Measurements from ENCODE around the gene CACNA1C.

The CACNA1C gene

DNA sequence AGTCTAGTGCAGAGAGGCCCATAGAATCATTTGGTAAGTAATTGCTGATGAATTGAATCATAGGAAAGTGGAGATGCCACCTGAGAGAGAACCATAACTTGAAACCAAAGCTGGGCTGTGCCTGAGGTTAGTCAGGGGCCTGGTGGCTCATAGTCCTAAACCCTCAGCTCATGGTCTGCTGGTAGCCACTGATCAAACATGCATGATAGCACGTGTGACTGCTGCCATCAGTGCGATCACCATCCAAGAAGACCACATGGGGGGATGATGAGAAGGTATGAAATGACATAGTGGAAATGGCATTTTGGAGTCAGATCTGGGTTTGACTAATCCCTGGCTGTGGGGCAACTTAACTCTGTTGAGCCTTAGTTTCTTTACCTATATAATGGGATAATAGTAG is 190.5 kb downstream of the CACNA1C start:
- TF ChIP-seq, protein P1, sequence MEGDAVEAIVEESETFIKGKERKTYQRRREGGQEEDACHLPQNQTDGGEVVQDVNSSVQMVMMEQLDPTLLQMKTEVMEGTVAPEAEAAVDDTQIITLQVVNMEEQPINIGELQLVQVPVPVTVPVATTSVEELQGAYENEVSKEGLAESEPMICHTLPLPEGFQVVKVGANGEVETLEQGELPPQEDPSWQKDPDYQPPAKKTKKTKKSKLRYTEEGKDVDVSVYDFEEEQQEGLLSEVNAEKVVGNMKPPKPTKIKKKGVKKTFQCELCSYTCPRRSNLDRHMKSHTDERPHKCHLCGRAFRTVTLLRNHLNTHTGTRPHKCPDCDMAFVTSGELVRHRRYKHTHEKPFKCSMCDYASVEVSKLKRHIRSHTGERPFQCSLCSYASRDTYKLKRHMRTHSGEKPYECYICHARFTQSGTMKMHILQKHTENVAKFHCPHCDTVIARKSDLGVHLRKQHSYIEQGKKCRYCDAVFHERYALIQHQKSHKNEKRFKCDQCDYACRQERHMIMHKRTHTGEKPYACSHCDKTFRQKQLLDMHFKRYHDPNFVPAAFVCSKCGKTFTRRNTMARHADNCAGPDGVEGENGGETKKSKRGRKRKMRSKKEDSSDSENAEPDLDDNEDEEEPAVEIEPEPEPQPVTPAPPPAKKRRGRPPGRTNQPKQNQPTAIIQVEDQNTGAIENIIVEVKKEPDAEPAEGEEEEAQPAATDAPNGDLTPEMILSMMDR (IDR thresholded peaks at IDR 0.05; ENCODE audit: extremely low read depth, missing control alignments), result no peak
- DNase-seq (ENCODE audit: low spot score), result no peak

GRCh38 chr12:2244013-2244861 is 191.4 kb downstream of the CACNA1C start:
- no peak for DNase-seq (ENCODE audit: low spot score)

GRCh38 chr12:2246358-2246757 is 193.6 kb downstream of the CACNA1C start:
- no peak for DNase-seq (ENCODE audit: low spot score)
- TF ChIP-seq, protein P1 (IDR thresholded peaks at IDR 0.05; ENCODE audit: extremely low read depth, missing control alignments), result no peak

More at GRCh38 chr12:2244013-2244861, 191.4 kb downstream of the CACNA1C start:
- TF ChIP-seq, protein P1 (IDR thresholded peaks at IDR 0.05; ENCODE audit: extremely low read depth, missing control alignments), result no peak

- TF ChIP-seq, protein P1 (IDR thresholded peaks at IDR 0.05; ENCODE audit: extremely low read depth, missing control alignments), result no peak
- DNase-seq (ENCODE audit: low spot score), result no peak
Measured at GRCh38 chr12:2247120-2247519, 194.3 kb downstream of the CACNA1C start.

DNA sequence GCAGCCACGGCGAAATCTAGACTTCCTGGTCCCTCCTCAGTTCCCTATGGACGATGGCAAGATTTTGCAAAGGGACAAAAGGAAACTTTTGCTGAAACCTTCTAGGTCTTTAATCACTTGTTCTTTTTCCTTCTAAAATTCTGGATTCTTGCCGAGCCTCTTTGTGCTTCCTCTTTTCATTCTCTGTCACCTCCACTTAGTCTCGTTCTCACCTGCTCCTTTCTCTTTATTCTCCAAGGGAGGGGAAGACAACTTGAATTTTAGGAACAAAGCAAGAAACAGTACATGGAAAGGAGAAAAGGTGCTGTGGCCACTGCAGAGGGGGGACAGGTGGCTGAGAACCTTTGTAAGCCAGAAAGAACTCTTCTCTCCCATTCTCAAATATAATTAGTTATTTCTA is 194.8 kb downstream of the CACNA1C start:
- no peak for DNase-seq (ENCODE audit: low spot score)
- TF ChIP-seq, protein P1 (IDR thresholded peaks at IDR 0.05; ENCODE audit: extremely low read depth, missing control alignments), result no peak

DNA sequence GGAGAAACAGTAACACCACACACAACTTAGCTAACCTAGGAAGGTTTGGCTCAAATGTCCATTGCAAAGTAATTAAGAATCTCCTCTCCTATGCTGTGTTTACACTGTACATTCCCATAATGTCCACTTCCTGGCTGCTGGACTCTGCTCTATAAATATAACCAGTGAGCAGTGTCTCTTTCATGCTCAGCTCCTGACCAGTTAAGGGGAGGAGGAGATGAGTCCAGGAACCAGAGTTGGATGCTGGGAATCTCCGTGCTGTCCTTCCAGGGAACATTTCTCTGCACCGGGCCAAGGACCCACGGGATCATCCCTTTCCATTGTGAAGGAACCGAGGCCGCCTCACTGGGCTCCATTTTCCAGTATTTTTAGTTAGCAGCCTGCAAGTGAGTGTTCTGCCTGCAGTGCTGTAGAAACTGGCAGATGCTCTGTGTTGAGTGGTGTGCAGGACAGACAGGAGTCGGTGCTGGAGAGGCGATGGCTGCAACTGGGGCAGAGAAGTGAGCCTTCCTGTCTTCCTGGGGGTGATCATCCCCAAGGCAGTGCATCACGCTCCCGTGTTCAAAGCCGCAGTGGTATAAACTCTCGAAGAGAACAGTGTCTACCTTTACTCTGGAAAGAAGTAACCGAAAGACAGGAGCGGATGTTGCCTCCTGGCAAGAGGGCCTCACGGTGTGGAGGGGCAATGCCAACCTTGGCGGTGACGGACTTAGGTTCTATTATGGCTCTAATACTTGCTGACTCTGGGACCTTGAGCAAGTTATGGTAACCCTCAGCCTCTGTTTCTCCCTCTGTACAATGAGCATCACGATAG is 195.5 kb downstream of the CACNA1C start:
- TF ChIP-seq, protein P1 (IDR thresholded peaks at IDR 0.05; ENCODE audit: extremely low read depth, missing control alignments), result no peak

GRCh38 chr12:2248901-2249381 is 196.2 kb downstream of the CACNA1C start:
- DNase-seq (ENCODE audit: low spot score), result peak; percentile 60
- TF ChIP-seq, protein P1 (IDR thresholded peaks at IDR 0.05; ENCODE audit: extremely low read depth, missing control alignments), result no peak

More for the DNA sequence above, 195.5 kb downstream of the CACNA1C start:
- DNase-seq (ENCODE audit: low spot score), result no peak

Data from GM20000 (cell line).